CD4-positive, alpha-beta T cell treated with Interleukin-15 for 1 hour (primary cell): ENCODE data around the gene DENND5A.

ENCODE experiments used
- DNase-seq: peaks from one replicate; pipeline ENCODE4 v3.0.0-alpha.2; 2020

The DENND5A gene

GRCh38 chr11:9092853-9093778 is 172.0 kb downstream of the DENND5A start:
- DNase-seq = no peak

- DNase-seq = no peak
Measured at GRCh38 chr11:9092072-9092471, 173.1 kb downstream of the DENND5A start.

- DNase-seq = no peak
Measured at GRCh38 chr11:9091044-9091922, 173.9 kb downstream of the DENND5A start, which contains the start of gene SCUBE2. SCUBE2 (minus strand) TSS chr11:9091599; CDS start chr11:9091528, 71 bp downstream.

GRCh38 chr11:9090488-9091043 is 174.6 kb downstream of the DENND5A start:
- no peak for DNase-seq

GRCh38 chr11:9089636-9090035 is 175.5 kb downstream of the DENND5A start:
- no peak for DNase-seq

GRCh38 chr11:9089061-9089460 is 176.1 kb downstream of the DENND5A start:
- no peak for DNase-seq
